Caco-2 (cell line): ENCODE measurements around the gene GSG1L. TPM values are rescaled to one million over a fixed set of nuclear protein-coding genes. Genes with fewer than 3 reads are reported as not detected.

ENCODE experiments used
- BruUV-seq: library from RNA; stranded (reverse); fragments of 400-500 nt; replicated peaks from 2 replicates; lab custom pipeline; 2021; lab: Mats Ljungman, UMichigan
- CTCF ChIA-PET: fragments of 300-600 bp; sonication (Branson Sonifier 250); formaldehyde crosslinking; loops from one replicate; lab custom pipeline; 2022; ENCODE audit warnings: antibody characterized with exemption; lab: Charles Lee
- POLR2A ChIA-PET: fragments of 300-600 bp; sonication (Branson Sonifier 250); formaldehyde crosslinking; loops from one replicate; lab custom pipeline; 2022; ENCODE audit warnings: antibody characterized with exemption; lab: Charles Lee
- DNase-seq, 2 experiments: peaks; one replicate each; pipeline versions ENCODE4 v3.0.0 to v3.0.0-alpha.2; 2020 to 2022
- H3K27me3 ChIP-seq: replicated peaks from 2 replicates; pipeline ENCODE4 v1.6.0; 2011; ENCODE audit warnings: low read length; ENCODE audit not compliant: control insufficient read depth, insufficient read depth
- H3K36me3 ChIP-seq: 2 replicates; pipeline ENCODE4 v1.5.1; 2011; ENCODE audit warnings: low read length; ENCODE audit not compliant: control insufficient read depth, insufficient read depth
- H3K4me1 ChIP-seq: fragments of 250-450 bp; sonication (Bioruptor Pico); 2 replicates; pipeline ENCODE4 v1.5.1; 2020; ENCODE audit warnings: mild to moderate bottlenecking
- H3K4me3 ChIP-seq: 2 replicates; pipeline ENCODE4 v1.5.1; 2011; ENCODE audit warnings: low read depth, mild to moderate bottlenecking, control low read depth, low read length
- H3K9me3 ChIP-seq: fragments of 250-450 bp; sonication (Bioruptor Pico); 2 replicates; pipeline ENCODE4 v1.5.1; 2020; ENCODE audit warnings: mild to moderate bottlenecking, moderate library complexity
- H3K27ac Mint-ChIP-seq: one replicate; pipeline ENCODE4 v1.8.0; 2022; ENCODE audit warnings: mixed read lengths; ENCODE audit not compliant: unreplicated experiment
- H3K27me3 Mint-ChIP-seq: one replicate; pipeline ENCODE4 v1.8.0; 2022; ENCODE audit warnings: mixed read lengths; ENCODE audit not compliant: insufficient read depth, unreplicated experiment
- H3K36me3 Mint-ChIP-seq: one replicate; pipeline ENCODE4 v1.8.0; 2022; ENCODE audit warnings: mild to moderate bottlenecking, mixed read lengths; ENCODE audit not compliant: insufficient read depth, unreplicated experiment
- H3K4me1 Mint-ChIP-seq: one replicate; pipeline ENCODE4 v1.8.0; 2022; ENCODE audit warnings: low read depth, mixed read lengths; ENCODE audit not compliant: unreplicated experiment
- H3K4me3 Mint-ChIP-seq: one replicate; pipeline ENCODE4 v1.8.0; 2022; ENCODE audit warnings: mild to moderate bottlenecking, moderate library complexity, mixed read lengths; ENCODE audit not compliant: unreplicated experiment
- H3K9me3 Mint-ChIP-seq: one replicate; pipeline ENCODE4 v1.8.0; 2022; ENCODE audit warnings: mixed read lengths; ENCODE audit not compliant: unreplicated experiment
- intact Hi-C: fragments of 100-400 bp; cut with micrococcal nuclease; formaldehyde crosslinking; loops from one replicate; pipeline ENCODE4 v1.10.0; 2022; ENCODE audit not compliant: unreplicated experiment
- total RNA-seq: library from RNA; stranded (reverse); gene quantifications from 2 replicates; pipeline ENCODE4 v1.2.3, GENCODE V29; 2022
- TF ChIP-seq, protein P1 (sequence below), 2 experiments: fragments of 200-600 bp in 1 of 2; IDR thresholded peaks; 1 replicate in 1 of 2; 2 replicates in 1 of 2; pipeline versions ENCODE4 v1.5.1 to v1.8.0; 2011 to 2022; ENCODE audit warnings: antibody characterized with exemption in 1 of 2, control low read depth in 1 of 2, inconsistent platforms in 1 of 2, low read depth in 1 of 2, low read length in 1 of 2, mild to moderate bottlenecking in 1 of 2, moderate library complexity in 1 of 2; ENCODE audit not compliant: insufficient read depth in 1 of 2, severe bottlenecking in 1 of 2, unreplicated experiment in 1 of 2

Gene GSG1L
- total RNA-seq, 1 experiment from 2014 or later = not detected

DNA sequence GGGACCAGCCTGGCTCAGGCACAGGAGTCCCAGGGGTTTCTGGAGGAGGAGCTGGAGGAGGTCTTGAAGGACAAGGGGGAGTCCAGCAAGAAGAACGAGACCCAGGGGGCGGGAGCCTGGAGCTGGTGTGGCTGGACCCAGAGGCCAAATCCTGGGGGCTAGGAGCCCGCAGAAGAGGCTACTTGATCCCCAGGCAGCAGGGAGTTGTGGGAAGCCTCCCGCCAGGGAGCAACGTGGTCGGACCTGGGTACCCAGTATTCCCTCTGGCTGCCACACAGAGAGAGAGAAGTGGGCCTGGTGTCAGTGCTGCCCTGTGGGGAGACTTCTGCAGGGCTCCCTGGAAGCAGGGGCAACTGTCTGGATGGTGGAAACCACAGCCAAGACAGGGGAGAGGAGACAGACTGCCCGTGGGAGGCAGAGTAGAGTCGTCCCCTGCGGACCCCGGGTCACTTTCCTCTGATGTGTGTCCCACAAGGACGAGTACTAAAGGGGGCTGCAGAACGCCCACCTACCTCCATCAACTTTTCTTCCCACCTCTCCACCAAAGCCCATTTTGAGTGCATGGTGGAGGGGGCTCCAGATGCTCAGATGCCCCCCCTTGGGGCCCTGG lies 160.4 kb downstream of the GSG1L start:
- H3K36me3 Mint-ChIP-seq = no peaks in the 10 kb centered on the region
- Histone ChIP-seq H3K9me3 (no peaks in the 10 kb centered on the region), H3K4me1 (no peaks in the 10 kb centered on the region), H3K36me3 (no peaks in the 10 kb centered on the region), H3K27me3 (no peaks in the 10 kb centered on the region), H3K4me3 (no peak overlapping the region)
- TF ChIP-seq, protein P1, sequence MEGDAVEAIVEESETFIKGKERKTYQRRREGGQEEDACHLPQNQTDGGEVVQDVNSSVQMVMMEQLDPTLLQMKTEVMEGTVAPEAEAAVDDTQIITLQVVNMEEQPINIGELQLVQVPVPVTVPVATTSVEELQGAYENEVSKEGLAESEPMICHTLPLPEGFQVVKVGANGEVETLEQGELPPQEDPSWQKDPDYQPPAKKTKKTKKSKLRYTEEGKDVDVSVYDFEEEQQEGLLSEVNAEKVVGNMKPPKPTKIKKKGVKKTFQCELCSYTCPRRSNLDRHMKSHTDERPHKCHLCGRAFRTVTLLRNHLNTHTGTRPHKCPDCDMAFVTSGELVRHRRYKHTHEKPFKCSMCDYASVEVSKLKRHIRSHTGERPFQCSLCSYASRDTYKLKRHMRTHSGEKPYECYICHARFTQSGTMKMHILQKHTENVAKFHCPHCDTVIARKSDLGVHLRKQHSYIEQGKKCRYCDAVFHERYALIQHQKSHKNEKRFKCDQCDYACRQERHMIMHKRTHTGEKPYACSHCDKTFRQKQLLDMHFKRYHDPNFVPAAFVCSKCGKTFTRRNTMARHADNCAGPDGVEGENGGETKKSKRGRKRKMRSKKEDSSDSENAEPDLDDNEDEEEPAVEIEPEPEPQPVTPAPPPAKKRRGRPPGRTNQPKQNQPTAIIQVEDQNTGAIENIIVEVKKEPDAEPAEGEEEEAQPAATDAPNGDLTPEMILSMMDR (IDR thresholded peaks at IDR 0.05; ENCODE audit: insufficient read depth in 1 of 2, low read depth in 1 of 2, low read length in 1 of 2, severe bottlenecking in 1 of 2, unreplicated experiment in 1 of 2) = no peak
- H3K27me3 Mint-ChIP-seq = peaks cover 21% of the 10 kb centered on the region
- BruUV-seq = no TSS peak
- no peaks in the 10 kb centered on the region for H3K4me1 Mint-ChIP-seq
- CTCF ChIA-PET = no interaction called here
- H3K4me3 Mint-ChIP-seq = no peak overlapping the region
- POLR2A ChIA-PET = no interaction called here
- no peak for DNase-seq
- intact Hi-C loops = no loop called here
- H3K27ac Mint-ChIP-seq = no peak overlapping the region
- peaks cover 9% of the 10 kb centered on the region for H3K9me3 Mint-ChIP-seq

DNA sequence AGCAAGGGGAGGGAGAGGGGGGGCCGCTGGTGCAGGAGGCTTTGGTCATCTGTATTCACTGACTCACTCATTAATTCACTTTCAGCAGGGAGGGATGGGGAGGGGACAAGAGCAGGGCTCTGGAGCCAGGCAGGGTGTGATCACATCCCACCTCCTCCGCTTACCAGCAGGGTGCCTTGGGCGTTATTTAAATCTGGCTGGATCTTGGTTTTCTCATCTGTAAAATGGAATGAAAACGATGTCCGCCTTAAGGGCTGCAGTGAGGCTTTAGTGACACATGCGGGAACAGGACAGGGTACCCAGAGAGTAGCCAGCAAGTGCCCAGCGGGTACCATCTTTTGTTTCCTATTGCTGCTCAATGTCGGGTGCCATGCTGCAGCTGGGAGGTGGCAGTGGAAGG lies 161.0 kb downstream of the GSG1L start:
- ChIA-PET CTCF (no interaction called here), POLR2A (no interaction called here)
- Mint-ChIP-seq H3K27ac (no peak overlapping the region), H3K4me3 (no peak overlapping the region), H3K4me1 (no peaks in the 10 kb centered on the region), H3K9me3 (peaks cover 10% of the 10 kb centered on the region), H3K27me3 (peaks cover 21% of the 10 kb centered on the region), H3K36me3 (no peaks in the 10 kb centered on the region)
- no TSS peak for BruUV-seq
- H3K27me3 ChIP-seq = no peaks in the 10 kb centered on the region
- DNase-seq = no peak
- H3K9me3 ChIP-seq = no peaks in the 10 kb centered on the region
- no peaks in the 10 kb centered on the region for H3K4me1 ChIP-seq
- no peak overlapping the region for H3K4me3 ChIP-seq
- TF ChIP-seq, protein P1 (IDR thresholded peaks at IDR 0.05; ENCODE audit: insufficient read depth in 1 of 2, low read depth in 1 of 2, low read length in 1 of 2, severe bottlenecking in 1 of 2, unreplicated experiment in 1 of 2) = no peak
- intact Hi-C loops = no loop called here
- no peaks in the 10 kb centered on the region for H3K36me3 ChIP-seq

DNA sequence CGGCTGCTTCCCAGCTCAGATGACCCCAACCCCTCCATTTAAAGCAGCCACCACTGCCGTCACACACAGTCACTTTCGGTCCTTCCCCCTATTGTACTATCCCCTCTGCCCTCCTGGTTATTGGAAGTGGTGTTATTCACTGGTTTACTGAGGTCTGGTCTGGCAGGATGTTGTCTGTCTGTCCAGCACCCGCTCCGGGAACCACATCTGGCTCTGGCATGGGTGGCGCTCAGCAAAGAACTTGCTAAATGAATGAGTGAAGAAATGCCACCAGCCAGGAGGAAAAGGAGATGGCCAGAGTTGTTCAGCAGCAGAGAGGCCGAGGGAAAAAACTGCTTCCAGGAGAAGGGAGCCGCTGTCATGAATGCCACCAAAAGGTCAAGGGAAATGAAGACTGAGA lies 161.6 kb downstream of the GSG1L start:
- no peaks in the 10 kb centered on the region for H3K4me1 Mint-ChIP-seq
- Histone ChIP-seq H3K4me3 (no peak overlapping the region), H3K4me1 (no peaks in the 10 kb centered on the region), H3K27me3 (no peaks in the 10 kb centered on the region), H3K9me3 (no peaks in the 10 kb centered on the region), H3K36me3 (no peaks in the 10 kb centered on the region)
- H3K9me3 Mint-ChIP-seq = peaks cover 11% of the 10 kb centered on the region
- no peak overlapping the region for H3K4me3 Mint-ChIP-seq
- TF ChIP-seq, protein P1 (IDR thresholded peaks at IDR 0.05; ENCODE audit: insufficient read depth in 1 of 2, low read depth in 1 of 2, low read length in 1 of 2, severe bottlenecking in 1 of 2, unreplicated experiment in 1 of 2) = no peak
- intact Hi-C loops = no loop called here
- no TSS peak for BruUV-seq
- H3K27me3 Mint-ChIP-seq = peaks cover 21% of the 10 kb centered on the region
- ChIA-PET CTCF (no interaction called here), POLR2A (no interaction called here)
- no peaks in the 10 kb centered on the region for H3K36me3 Mint-ChIP-seq
- no peak for DNase-seq
- H3K27ac Mint-ChIP-seq = no peak overlapping the region
